A549 (cell line): ENCODE data around the gene RORC. TPM values are rescaled to one million over a fixed set of nuclear protein-coding genes. Genes with fewer than 3 reads are reported as not detected.

ENCODE experiments used
- ATAC-seq, 2 experiments: fragments of 200-7000 bp in 1 of 2; fragments of >200 bp in 1 of 2; cut with Nextera tagmentation in 1 of 2; cut with Tn5 transposase in 1 of 2; 3 replicates each; pipeline versions ENCODE4 v1.8.0 to v1.9.1; 2018 to 2020; ENCODE audit warnings: mild to moderate bottlenecking in 1 of 2, moderate library complexity in 1 of 2
- CTCF ChIA-PET: fragments of 300-600 bp; sonication (Branson Sonifier 250); formaldehyde crosslinking; extraction: SDS; loops from one replicate; lab custom pipeline; 2021; ENCODE audit warnings: antibody characterized with exemption, inconsistent platforms; lab: Yijun Ruan, JAX
- POLR2A ChIA-PET: fragments of 350-600 bp; formaldehyde crosslinking; extraction: SDS; loops from one replicate; lab custom pipeline; 2021; ENCODE audit warnings: antibody characterized with exemption, inconsistent platforms; lab: Yijun Ruan, JAX
- DNase-seq, 2 experiments: peaks; one replicate each; pipeline versions ENCODE4 v3.0.0 to v3.0.0-alpha.2; 2011 to 2016; ENCODE audit warnings: low read depth in 1 of 2, low spot score in 1 of 2
- FAIRE-seq: peaks from 2 replicates; lab custom pipeline; 2011; peaks lifted over from hg19 to GRCh38; lab: Jason Lieb, UNC
- H3K27ac ChIP-seq, 2 experiments: fragments of >200 bp; sonication (Bioruptor Twin); formaldehyde crosslinking; 3 replicates each; pipeline ENCODE4 v1.5.1; 2016 to 2017
- H3K4me1 ChIP-seq: fragments of >200 bp; sonication (Bioruptor Twin); formaldehyde crosslinking; 3 replicates; pipeline ENCODE4 v1.6.1; 2016
- H3K4me2 ChIP-seq: fragments of >200 bp; sonication (Bioruptor Twin); formaldehyde crosslinking; 3 replicates; pipeline ENCODE4 v1.6.1; 2016
- H3K4me3 ChIP-seq: fragments of >200 bp; sonication (Bioruptor Twin); formaldehyde crosslinking; 3 replicates; pipeline ENCODE4 v1.5.1; 2016
- H3K9me3 ChIP-seq: fragments of >200 bp; sonication (Bioruptor Twin); formaldehyde crosslinking; 3 replicates; pipeline ENCODE4 v1.6.1; 2016
- BHLHE40 ChIP-seq: IDR thresholded peaks from 2 replicates; pipeline ENCODE4 v1.6.1; 2012; ENCODE audit warnings: low read depth, low read length, inconsistent platforms
- CBX8 ChIP-seq: fragments of 200-600 bp; sonication (generic); IDR thresholded peaks from 2 replicates; pipeline ENCODE4 v1.6.1; 2016
- CHD2 ChIP-seq: fragments of 150-350 bp; IDR thresholded peaks from 2 replicates; pipeline ENCODE4 v1.6.1; 2014; ENCODE audit warnings: low read length; ENCODE audit not compliant: partially characterized antibody
- E2F6 ChIP-seq: IDR thresholded peaks from 2 replicates; pipeline ENCODE4 v1.6.1; 2012; ENCODE audit warnings: low read depth, borderline replicate concordance
- EHF ChIP-seq: fragments of 250-450 bp; sonication (Bioruptor Pico); IDR thresholded peaks from 2 replicates; pipeline ENCODE4 v1.5.0; 2020; ENCODE audit warnings: mild to moderate bottlenecking
- ELK1 ChIP-seq: fragments of 150-350 bp; IDR thresholded peaks from 2 replicates; pipeline ENCODE4 v1.6.1; 2014; ENCODE audit warnings: low read depth, mild to moderate bottlenecking, low read length
- ESRRA ChIP-seq: fragments of 150-350 bp; IDR thresholded peaks from 2 replicates; pipeline ENCODE4 v1.6.1; 2014; ENCODE audit warnings: mild to moderate bottlenecking, low read length, borderline replicate concordance
- GATA3 ChIP-seq: IDR thresholded peaks from 2 replicates; pipeline ENCODE4 v1.6.1; 2012; ENCODE audit warnings: borderline replicate concordance
- HEYL ChIP-seq: fragments of 250-450 bp; sonication (Bioruptor Pico); IDR thresholded peaks from 2 replicates; pipeline ENCODE4 v1.8.0; 2021; ENCODE audit warnings: mild to moderate bottlenecking, moderate library complexity
- KDM5A ChIP-seq: fragments of 200-600 bp; sonication (generic); IDR thresholded peaks from 2 replicates; pipeline ENCODE4 v1.6.1; 2016; ENCODE audit warnings: antibody characterized with exemption, mild to moderate bottlenecking
- NFE2L2 ChIP-seq: fragments of 150-350 bp; conservative IDR thresholded peaks from 2 replicates; pipeline ENCODE4 v1.6.1; 2014; ENCODE audit warnings: low read length
- NPAS2 ChIP-seq: fragments of 250-450 bp; sonication (Bioruptor Pico); IDR thresholded peaks from 2 replicates; pipeline ENCODE4 v1.8.0; 2022; ENCODE audit warnings: mild to moderate bottlenecking, moderate library complexity, borderline replicate concordance
- PBX3 ChIP-seq: IDR thresholded peaks from 2 replicates; pipeline ENCODE4 v1.6.1; 2012
- POLR2A ChIP-seq: IDR thresholded peaks from 2 replicates; pipeline ENCODE4 v1.6.1; 2012; ENCODE audit warnings: mild to moderate bottlenecking, low read length
- RAD21 ChIP-seq, 2 experiments: fragments of >200 bp in 1 of 2; sonication (Bioruptor Twin) in 1 of 2; formaldehyde crosslinking in 1 of 2; IDR thresholded peaks in 1 of 2; conservative IDR thresholded peaks in 1 of 2; 2 replicates in 1 of 2; 3 replicates in 1 of 2; pipeline ENCODE4 v1.6.1; 2012 to 2018; ENCODE audit warnings: inconsistent platforms in 1 of 2
- RARB ChIP-seq: fragments of 250-450 bp; sonication (Bioruptor Pico); IDR thresholded peaks from 2 replicates; pipeline ENCODE4 v1.8.0; 2021; ENCODE audit warnings: mild to moderate bottlenecking, moderate library complexity
- RNF2 ChIP-seq: fragments of 200-600 bp; sonication (generic); IDR thresholded peaks from 2 replicates; pipeline ENCODE4 v1.6.1; 2016; ENCODE audit warnings: low read depth, mild to moderate bottlenecking, antibody characterized with exemption, moderate library complexity, borderline replicate concordance
- USF2 ChIP-seq: fragments of 450-650 bp; IDR thresholded peaks from 2 replicates; pipeline ENCODE4 v1.6.1; 2014; ENCODE audit warnings: antibody characterized with exemption
- ZNF302 ChIP-seq: fragments of 250-450 bp; sonication (Bioruptor Pico); IDR thresholded peaks from 2 replicates; pipeline ENCODE4 v1.9.0; 2021; ENCODE audit warnings: inconsistent platforms, mild to moderate bottlenecking, moderate library complexity
- ZSCAN20 ChIP-seq: fragments of 250-450 bp; sonication (Bioruptor Pico); IDR thresholded peaks from 2 replicates; pipeline ENCODE4 v1.8.0; 2022; ENCODE audit warnings: mild to moderate bottlenecking, moderate library complexity
- WGBS: methylation state at CpG from one replicate; pipeline ENCODE4 v1.1.6; 2017; ENCODE audit errors: missing lambda C conversion rate; 5-methylcytosine and 5-hydroxymethylcytosine counted together
- polyA plus RNA-seq, 4 experiments: library from polyadenylated mRNA; depleted of rRNA in 3 of 4; stranded (reverse); fragments of >200 nt; fragmentation: RNase III in 1 of 4; extraction: RNeasy Plus Mini Kit Qiagen cat#74134 plus additional on column Dnase treatment in 1 of 4; gene quantifications; 2 replicates in 3 of 4; 3 replicates in 1 of 4; pipeline ENCODE4 v1.2.3, GENCODE V29; 2011 to 2017
- TF ChIP-seq, protein P1 (sequence below): fragments of 200-600 bp; sonication (generic); IDR thresholded peaks from 2 replicates; pipeline ENCODE4 v1.6.1; 2016; ENCODE audit warnings: antibody characterized with exemption, mild to moderate bottlenecking, moderate library complexity

RORC gene
- polyA plus RNA-seq, 2 of the 4 experiments (the other 2 are of a cell fraction) = 0.06 to 0.25 TPM

DNA sequence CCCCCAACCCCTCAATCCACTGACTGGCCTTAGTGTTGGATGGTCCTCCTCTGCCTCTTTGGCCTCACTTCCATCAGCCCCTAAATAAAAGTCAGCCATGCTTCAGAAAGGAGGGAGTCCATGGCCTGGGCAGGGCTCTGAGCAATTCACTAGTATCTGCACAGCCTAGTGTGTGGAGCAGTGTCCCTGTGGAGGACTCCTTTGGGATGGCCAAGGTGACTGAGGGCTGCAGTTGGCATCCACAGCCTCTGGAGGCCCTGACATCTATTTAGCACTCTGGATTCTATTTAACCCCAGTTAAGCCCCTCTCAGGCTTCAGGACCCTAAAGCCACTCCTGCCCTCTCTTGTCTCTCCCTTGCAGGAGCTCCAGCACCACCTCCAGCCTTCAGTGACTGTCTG is 18.3 kb upstream of the RORC start:
- no peak for ATAC-seq
- TF ChIP-seq PBX3 = no peak
- no peak for TF ChIP-seq NFE2L2
- no peak for TF ChIP-seq RARB (CRISPR knock-in tag)
- TF ChIP-seq, all 56 proteins: peak for 0
- DNase-seq (no peak), FAIRE-seq (no peak)
- no peaks in the 10 kb centered on the region for H3K9me3 ChIP-seq
- no peak overlapping the region for H3K4me2 ChIP-seq
- CTCF ChIA-PET = interaction anchor here (2.7 to 6.5 kb wide), 2 partner anchors 8 to 13 kb away, joined by 7 to 51 read pairs; no protein-coding TSS in a partner anchor
- H3K27ac ChIP-seq = no peak overlapping the region
- H3K4me1 ChIP-seq = peaks cover 11% of the 10 kb centered on the region; the same call in 2 of the 3 replicates
- H3K4me3 ChIP-seq = no peak overlapping the region
- POLR2A ChIA-PET = interaction anchor here (0.7 kb wide), 1 partner anchor 9 kb away, joined by 3 read pairs; no protein-coding TSS in a partner anchor

- Histone ChIP-seq H3K4me3 (no peak overlapping the region), H3K4me2 (no peak overlapping the region), H3K4me1 (peaks cover 11% of the 10 kb centered on the region; the same call in 2 of the 3 replicates), H3K27ac (no peak overlapping the region), H3K9me3 (no peaks in the 10 kb centered on the region)
- ChIA-PET POLR2A (interaction anchor here (0.7 kb wide), 1 partner anchor 8 kb away, joined by 3 read pairs; no protein-coding TSS in a partner anchor), CTCF (interaction anchor here (0.6 to 6.5 kb wide), 5 partner anchors 9 to 692 kb away, joined by 3 to 51 read pairs (median 4); no protein-coding TSS in a partner anchor)
- ATAC-seq = no peak
- DNase-seq = no peak
- WGBS = 93% methylated on average over 3 of the region's 3 CpGs
- no peak for FAIRE-seq
- TF ChIP-seq POLR2A (no peak), NFE2L2 (no peak), E2F6 (no peak), ZNF302 (CRISPR knock-in tag) (no peak), ESRRA (no peak), USF2 (no peak), CBX8 (no peak), NPAS2 (CRISPR knock-in tag) (no peak), RNF2 (no peak), GATA3 (no peak), RAD21 (conservative IDR thresholded peaks at IDR 0.05 in 1 of 2, IDR thresholded peaks at IDR 0.05 in 1 of 2) (no peak), BHLHE40 (no peak)
- TF ChIP-seq, protein P1, sequence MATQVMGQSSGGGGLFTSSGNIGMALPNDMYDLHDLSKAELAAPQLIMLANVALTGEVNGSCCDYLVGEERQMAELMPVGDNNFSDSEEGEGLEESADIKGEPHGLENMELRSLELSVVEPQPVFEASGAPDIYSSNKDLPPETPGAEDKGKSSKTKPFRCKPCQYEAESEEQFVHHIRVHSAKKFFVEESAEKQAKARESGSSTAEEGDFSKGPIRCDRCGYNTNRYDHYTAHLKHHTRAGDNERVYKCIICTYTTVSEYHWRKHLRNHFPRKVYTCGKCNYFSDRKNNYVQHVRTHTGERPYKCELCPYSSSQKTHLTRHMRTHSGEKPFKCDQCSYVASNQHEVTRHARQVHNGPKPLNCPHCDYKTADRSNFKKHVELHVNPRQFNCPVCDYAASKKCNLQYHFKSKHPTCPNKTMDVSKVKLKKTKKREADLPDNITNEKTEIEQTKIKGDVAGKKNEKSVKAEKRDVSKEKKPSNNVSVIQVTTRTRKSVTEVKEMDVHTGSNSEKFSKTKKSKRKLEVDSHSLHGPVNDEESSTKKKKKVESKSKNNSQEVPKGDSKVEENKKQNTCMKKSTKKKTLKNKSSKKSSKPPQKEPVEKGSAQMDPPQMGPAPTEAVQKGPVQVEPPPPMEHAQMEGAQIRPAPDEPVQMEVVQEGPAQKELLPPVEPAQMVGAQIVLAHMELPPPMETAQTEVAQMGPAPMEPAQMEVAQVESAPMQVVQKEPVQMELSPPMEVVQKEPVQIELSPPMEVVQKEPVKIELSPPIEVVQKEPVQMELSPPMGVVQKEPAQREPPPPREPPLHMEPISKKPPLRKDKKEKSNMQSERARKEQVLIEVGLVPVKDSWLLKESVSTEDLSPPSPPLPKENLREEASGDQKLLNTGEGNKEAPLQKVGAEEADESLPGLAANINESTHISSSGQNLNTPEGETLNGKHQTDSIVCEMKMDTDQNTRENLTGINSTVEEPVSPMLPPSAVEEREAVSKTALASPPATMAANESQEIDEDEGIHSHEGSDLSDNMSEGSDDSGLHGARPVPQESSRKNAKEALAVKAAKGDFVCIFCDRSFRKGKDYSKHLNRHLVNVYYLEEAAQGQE = no peak
These were observed 17.5 kb upstream of the RORC start for GRCh38 chr1:151849126-151849525.

GRCh38 chr1:151847867-151848596 is 16.4 kb upstream of the RORC start:
- Histone ChIP-seq H3K4me3 (no peak overlapping the region), H3K4me2 (no peak overlapping the region), H3K4me1 (peaks cover 11% of the 10 kb centered on the region; the same call in 2 of the 3 replicates), H3K9me3 (no peaks in the 10 kb centered on the region), H3K27ac (no peak overlapping the region)
- CTCF ChIA-PET = interaction anchor here (1.3 to 6.5 kb wide), 4 partner anchors 10 to 155 kb away, joined by 4 to 51 read pairs (median 6); no protein-coding TSS in a partner anchor
- POLR2A ChIA-PET = no interaction called here
- FAIRE-seq (no peak), DNase-seq (no peak), ATAC-seq (no peak)
- WGBS = 54% methylated on average over 11 of the region's 11 CpGs
- no peak for TF ChIP-seq ESRRA
- TF ChIP-seq EHF = no peak
- TF ChIP-seq KDM5A = no peak
- TF ChIP-seq ELK1 = no peak
- TF ChIP-seq ZSCAN20 (CRISPR knock-in tag) = no peak
- TF ChIP-seq HEYL = no peak
- no peak for TF ChIP-seq CHD2
- no peak for TF ChIP-seq RARB (CRISPR knock-in tag)
- TF ChIP-seq, protein P1 = no peak
